Fibroblast of lung (primary cell): ENCODE data around the gene CFI. TPM values are rescaled to one million over a fixed set of nuclear protein-coding genes. Genes with fewer than 3 reads are reported as not detected.
A peak's percentile ranks its signal among the peaks of the same experiment; 100 is the strongest.

Experiments
- DNase-seq, 2 donors: peaks; one replicate each; pipeline versions ENCODE4 v3.0.0 to v3.0.0-alpha.2; 2010; ENCODE audit warnings: low read depth in 2 of 2
- H2AFZ ChIP-seq: 2 replicates; pipeline ENCODE4 v1.5.1; 2012; ENCODE audit warnings: low read length, control low read depth, inconsistent platforms
- H3K27ac ChIP-seq: 2 replicates; pipeline ENCODE4 v1.5.1; 2011; ENCODE audit warnings: low read length, control low read depth; ENCODE audit not compliant: insufficient read depth
- H3K27me3 ChIP-seq: 2 replicates; pipeline ENCODE4 v1.5.1; 2011; ENCODE audit warnings: mild to moderate bottlenecking, low read length; ENCODE audit not compliant: control insufficient read depth, insufficient read depth
- H3K36me3 ChIP-seq: 2 replicates; pipeline ENCODE4 v1.5.1; 2011; ENCODE audit warnings: low read length; ENCODE audit not compliant: control insufficient read depth, insufficient read depth
- H3K4me1 ChIP-seq: 2 replicates; pipeline ENCODE4 v1.5.1; 2011; ENCODE audit warnings: low read length; ENCODE audit not compliant: control insufficient read depth, insufficient read depth; ENCODE audit errors: extremely low read depth
- H3K4me2 ChIP-seq: 2 replicates; pipeline ENCODE4 v1.5.1; 2011; ENCODE audit warnings: low read length, control low read depth; ENCODE audit not compliant: insufficient read depth; ENCODE audit errors: extremely low read depth
- H3K4me3 ChIP-seq, 4 experiments: fragments of 200-600 bp in 1 of 4; sonication (generic) in 1 of 4; replicated peaks in 1 of 4; 2 replicates each; pipeline ENCODE4 v1.5.1; 2011 to 2016; ENCODE audit warnings: low read length in 4 of 4, low read depth in 3 of 4, mild to moderate bottlenecking in 3 of 4, control low read depth in 2 of 4, inconsistent platforms in 1 of 4, mixed read lengths in 1 of 4; ENCODE audit not compliant: insufficient read depth in 1 of 4; ENCODE audit errors: control extremely low read depth in 1 of 4
- H3K79me2 ChIP-seq: 2 replicates; pipeline ENCODE4 v1.5.1; 2012; ENCODE audit warnings: mild to moderate bottlenecking, low read length, inconsistent platforms; ENCODE audit not compliant: control insufficient read depth, insufficient read depth
- H3K9ac ChIP-seq: 2 replicates; pipeline ENCODE4 v1.5.1; 2011; ENCODE audit warnings: mild to moderate bottlenecking, low read length, control low read depth; ENCODE audit not compliant: insufficient read depth
- H3K9me3 ChIP-seq: 2 replicates; pipeline ENCODE4 v1.5.1; 2012; ENCODE audit warnings: low read depth, low read length; ENCODE audit not compliant: control insufficient read depth, insufficient read depth
- H4K20me1 ChIP-seq: 2 replicates; pipeline ENCODE4 v1.5.1; 2011; ENCODE audit warnings: low read length; ENCODE audit not compliant: control insufficient read depth, insufficient read depth; ENCODE audit errors: extremely low read depth
- EZH2 ChIP-seq: IDR thresholded peaks from 2 replicates; pipeline ENCODE4 v1.5.1; 2012; ENCODE audit warnings: low read length, control low read depth, mild to moderate bottlenecking; ENCODE audit errors: missing control alignments
- polyA plus RNA-seq, 2 donors: library from polyadenylated mRNA; depleted of rRNA in 1 of 2; stranded (reverse) in 1 of 2; unstranded in 1 of 2; fragments of >200 nt; gene quantifications; 2 replicates each; pipeline ENCODE4 v1.2.1, GENCODE V29; 2011 to 2012; ENCODE audit warnings: missing spikeins in 1 of 2
- total RNA-seq: library from RNA; depleted of rRNA; stranded (reverse); fragments of >200 nt; gene quantifications from 2 replicates; pipeline ENCODE4 v1.2.1, GENCODE V29; 2014
- TF ChIP-seq, protein P1 (sequence below), 2 donors: IDR thresholded peaks in 1 of 2; conservative IDR thresholded peaks in 1 of 2; 1 replicate in 1 of 2; 2 replicates in 1 of 2; pipeline ENCODE4 v1.5.1; 2011 to 2012; ENCODE audit warnings: low read length in 2 of 2, control low read depth in 1 of 2, inconsistent platforms in 1 of 2, low read depth in 1 of 2, mild to moderate bottlenecking in 1 of 2

Gene CFI
- total and polyA plus RNA-seq, 2 donors (not counting 1 experiment from before 2014, with no cell fraction given) = 10.2 to 18.2 TPM

DNA sequence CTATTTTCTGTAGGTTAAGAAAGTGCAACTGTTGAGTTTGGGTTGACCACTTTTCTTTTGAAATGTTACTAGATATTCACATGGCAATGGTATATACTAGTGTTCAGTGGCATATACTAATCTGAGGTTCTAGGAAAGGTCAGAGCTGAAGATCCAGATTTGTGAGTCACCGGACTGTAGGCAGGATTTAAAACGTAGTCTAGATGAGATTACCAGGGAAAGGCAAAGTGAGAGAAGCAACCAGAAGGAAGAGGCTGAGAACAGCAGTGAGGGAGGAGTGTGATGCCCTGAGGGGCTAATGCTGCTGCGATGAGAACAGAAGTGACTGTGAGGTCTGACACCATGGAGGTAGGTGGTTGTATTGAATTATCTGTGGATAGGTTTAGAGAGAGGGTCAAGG, 62.3 kb downstream of the CFI start:
- H3K36me3 ChIP-seq = no peaks in the 10 kb centered on the region
- no peaks in the 10 kb centered on the region for H3K9me3 ChIP-seq
- H3K4me3 ChIP-seq = no peak overlapping the region
- peak in 1 of 2 donors; percentile 31 for DNase-seq
- H3K27me3 ChIP-seq = no peaks in the 10 kb centered on the region
- no peak overlapping the region for H3K4me2 ChIP-seq
- H3K79me2 ChIP-seq = no peaks in the 10 kb centered on the region
- no peak overlapping the region for H3K9ac ChIP-seq
- TF ChIP-seq, protein P1, sequence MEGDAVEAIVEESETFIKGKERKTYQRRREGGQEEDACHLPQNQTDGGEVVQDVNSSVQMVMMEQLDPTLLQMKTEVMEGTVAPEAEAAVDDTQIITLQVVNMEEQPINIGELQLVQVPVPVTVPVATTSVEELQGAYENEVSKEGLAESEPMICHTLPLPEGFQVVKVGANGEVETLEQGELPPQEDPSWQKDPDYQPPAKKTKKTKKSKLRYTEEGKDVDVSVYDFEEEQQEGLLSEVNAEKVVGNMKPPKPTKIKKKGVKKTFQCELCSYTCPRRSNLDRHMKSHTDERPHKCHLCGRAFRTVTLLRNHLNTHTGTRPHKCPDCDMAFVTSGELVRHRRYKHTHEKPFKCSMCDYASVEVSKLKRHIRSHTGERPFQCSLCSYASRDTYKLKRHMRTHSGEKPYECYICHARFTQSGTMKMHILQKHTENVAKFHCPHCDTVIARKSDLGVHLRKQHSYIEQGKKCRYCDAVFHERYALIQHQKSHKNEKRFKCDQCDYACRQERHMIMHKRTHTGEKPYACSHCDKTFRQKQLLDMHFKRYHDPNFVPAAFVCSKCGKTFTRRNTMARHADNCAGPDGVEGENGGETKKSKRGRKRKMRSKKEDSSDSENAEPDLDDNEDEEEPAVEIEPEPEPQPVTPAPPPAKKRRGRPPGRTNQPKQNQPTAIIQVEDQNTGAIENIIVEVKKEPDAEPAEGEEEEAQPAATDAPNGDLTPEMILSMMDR (conservative IDR thresholded peaks at IDR 0.05 in 1 of 2, IDR thresholded peaks at IDR 0.05 in 1 of 2; ENCODE audit: low read depth in 1 of 2, low read length in 2 of 2) = no peak
- TF ChIP-seq EZH2 = no peak
- no peak overlapping the region for H2AFZ ChIP-seq
- no peaks in the 10 kb centered on the region for H3K4me1 ChIP-seq
- no peak overlapping the region for H3K27ac ChIP-seq
- no peaks in the 10 kb centered on the region for H4K20me1 ChIP-seq

GRCh38 chr4:109738104-109738872, 63.5 kb downstream of the CFI start:
- Histone ChIP-seq H3K27ac (no peak overlapping the region), H3K9ac (no peak overlapping the region), H3K4me3 (no peak overlapping the region), H3K9me3 (no peaks in the 10 kb centered on the region), H3K36me3 (no peaks in the 10 kb centered on the region), H3K27me3 (no peaks in the 10 kb centered on the region), H3K4me1 (no peaks in the 10 kb centered on the region), H3K79me2 (no peaks in the 10 kb centered on the region), H2AFZ (no peak overlapping the region), H4K20me1 (no peaks in the 10 kb centered on the region), H3K4me2 (no peak overlapping the region)
- no peak for TF ChIP-seq EZH2
- TF ChIP-seq, protein P1 (conservative IDR thresholded peaks at IDR 0.05 in 1 of 2, IDR thresholded peaks at IDR 0.05 in 1 of 2; ENCODE audit: low read depth in 1 of 2, low read length in 2 of 2) = no peak
- no peak for DNase-seq

DNA sequence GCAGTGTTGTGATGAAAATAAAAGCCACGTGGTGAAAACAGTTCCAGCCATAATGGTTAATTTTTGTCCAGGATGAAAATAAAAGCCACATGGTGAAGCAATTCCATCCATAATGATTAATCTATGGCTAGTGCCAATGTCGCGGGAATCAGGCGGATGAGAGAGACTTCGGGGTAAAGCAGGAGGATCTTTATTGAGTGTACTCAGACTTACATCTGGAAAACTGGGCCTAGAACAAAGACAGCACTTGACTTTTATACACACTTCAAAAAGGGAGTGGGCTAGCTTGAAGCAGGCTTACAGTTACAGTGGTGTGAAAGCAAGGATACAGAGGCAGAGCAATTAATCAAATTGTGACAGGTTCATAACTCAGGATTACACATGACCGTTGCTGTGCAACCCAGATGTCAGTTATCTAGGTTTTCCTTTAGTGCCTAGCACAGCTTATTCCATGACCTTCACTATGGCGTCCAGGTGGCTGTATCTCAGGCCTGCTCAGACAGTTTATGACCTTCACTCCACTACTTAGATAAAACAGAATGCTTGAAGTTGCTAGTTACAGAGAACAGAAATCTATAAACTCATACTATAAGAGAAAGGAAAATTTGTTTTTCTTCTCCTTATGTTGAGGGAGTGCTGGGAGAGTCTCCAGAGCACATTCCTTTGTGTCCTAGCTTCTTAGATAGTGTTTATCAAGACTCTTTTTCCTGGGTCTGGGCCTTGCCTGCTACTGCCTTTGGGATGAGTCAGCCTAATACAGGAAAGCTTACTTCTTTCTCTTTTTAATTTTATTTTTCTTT, 66.0 kb downstream of the CFI start:
- DNase-seq = peak in 1 of 2 donors; percentile 54
- Histone ChIP-seq H3K4me1 (no peaks in the 10 kb centered on the region), H3K9me3 (no peaks in the 10 kb centered on the region)

More for the DNA sequence above, 66.0 kb downstream of the CFI start:
- TF ChIP-seq, protein P1 (conservative IDR thresholded peaks at IDR 0.05 in 1 of 2, IDR thresholded peaks at IDR 0.05 in 1 of 2; ENCODE audit: low read depth in 1 of 2, low read length in 2 of 2) = no peak
- no peak for TF ChIP-seq EZH2
- Histone ChIP-seq H2AFZ (no peak overlapping the region), H3K9ac (no peak overlapping the region), H4K20me1 (no peaks in the 10 kb centered on the region), H3K4me2 (no peak overlapping the region), H3K79me2 (no peaks in the 10 kb centered on the region), H3K36me3 (no peaks in the 10 kb centered on the region), H3K4me3 (no peak overlapping the region), H3K27ac (no peak overlapping the region), H3K27me3 (no peaks in the 10 kb centered on the region)
